OCI-LY7 (cell line): ENCODE data around the gene MARS1. TPM values are rescaled to one million over a fixed set of nuclear protein-coding genes. Genes with fewer than 3 reads are reported as not detected.
A peak's percentile ranks its signal among the peaks of the same experiment; 100 is the strongest.

Source experiments
- BruUV-seq: library from RNA; stranded (reverse); fragments of 400-500 nt; replicated peaks from 2 replicates; lab custom pipeline; 2021; lab: Mats Ljungman, UMichigan
- CTCF ChIA-PET: fragments of 300-600 bp; sonication (Branson Sonifier 250); formaldehyde crosslinking; loops from one replicate; lab custom pipeline; 2022; ENCODE audit warnings: antibody characterized with exemption; ENCODE audit not compliant: unreplicated experiment; lab: Charles Lee
- POLR2A ChIA-PET: fragments of 300-600 bp; sonication (Branson Sonifier 250); formaldehyde crosslinking; loops from one replicate; lab custom pipeline; 2022; ENCODE audit warnings: antibody characterized with exemption; lab: Charles Lee
- DNase-seq: peaks from one replicate; pipeline ENCODE4 v3.0.0-alpha.2; 2015; ENCODE audit warnings: low spot score
- H2AFZ ChIP-seq: fragments of 200-600 bp; sonication (generic), shearing (Covaris generic); 2 replicates; pipeline ENCODE4 v1.6.1; 2014; ENCODE audit warnings: mild to moderate bottlenecking, antibody characterized with exemption, low read length, moderate library complexity
- H3K27ac ChIP-seq: fragments of 200-600 bp; sonication (generic); 2 replicates; pipeline ENCODE4 v1.5.1; 2014; ENCODE audit warnings: mixed run types, low read depth, mild to moderate bottlenecking, moderate library complexity, low read length, inconsistent platforms; ENCODE audit not compliant: poor library complexity, severe bottlenecking
- H3K36me3 ChIP-seq: fragments of 200-600 bp; sonication (generic); 2 replicates; pipeline ENCODE4 v1.6.1; 2014; ENCODE audit warnings: mild to moderate bottlenecking, antibody characterized with exemption, low read length, moderate library complexity, mixed read lengths; ENCODE audit not compliant: insufficient read depth
- H3K4me1 ChIP-seq: fragments of 200-600 bp; sonication (generic); 2 replicates; pipeline ENCODE4 v1.5.1; 2014; ENCODE audit warnings: mild to moderate bottlenecking, low read length; ENCODE audit not compliant: insufficient read depth, poor library complexity, severe bottlenecking
- H3K4me2 ChIP-seq: fragments of 200-600 bp; sonication (generic); 2 replicates; pipeline ENCODE4 v1.6.1; 2014; ENCODE audit warnings: mild to moderate bottlenecking, low read length
- H3K4me3 ChIP-seq: fragments of 200-600 bp; sonication (generic); 2 replicates; pipeline ENCODE4 v1.5.1; 2014; ENCODE audit warnings: mild to moderate bottlenecking, low read depth, low read length; ENCODE audit not compliant: poor library complexity, severe bottlenecking
- H3K79me2 ChIP-seq: fragments of 200-600 bp; sonication (generic); 2 replicates; pipeline ENCODE4 v1.6.1; 2016; ENCODE audit warnings: low read depth, mild to moderate bottlenecking, low read length, moderate library complexity, mixed read lengths; ENCODE audit not compliant: insufficient read depth
- H3K9me2 ChIP-seq: fragments of 200-600 bp; sonication (generic); 2 replicates; pipeline ENCODE4 v1.6.1; 2016; ENCODE audit warnings: mild to moderate bottlenecking, low read length, mixed read lengths; ENCODE audit not compliant: insufficient read depth
- H3K9me3 ChIP-seq: fragments of 200-600 bp; sonication (generic); 2 replicates; pipeline ENCODE4 v1.6.1; 2014; ENCODE audit warnings: mild to moderate bottlenecking, mixed run types, low read length, mixed read lengths
- H4K20me1 ChIP-seq: fragments of 200-600 bp; sonication (generic); 2 replicates; pipeline ENCODE4 v1.6.1; 2014; ENCODE audit warnings: mild to moderate bottlenecking, antibody characterized with exemption, low read length, moderate library complexity, mixed read lengths; ENCODE audit not compliant: insufficient read depth
- EZH2phosphoT487 ChIP-seq: fragments of 200-600 bp; sonication (generic); IDR thresholded peaks from 2 replicates; pipeline ENCODE4 v1.6.1; 2018; ENCODE audit warnings: low read depth, borderline replicate concordance, mild to moderate bottlenecking, mixed run types, antibody characterized with exemption, low read length, moderate library complexity, mixed read lengths
- intact Hi-C: fragments of 100-400 bp; cut with micrococcal nuclease; formaldehyde crosslinking; loops from one replicate; pipeline ENCODE4 v1.10.0; 2022; ENCODE audit not compliant: unreplicated experiment
- total RNA-seq, 2 experiments: library from RNA; depleted of rRNA in 1 of 2; stranded (reverse); fragments of >200 nt in 1 of 2; shearing (Covaris generic) in 1 of 2; gene quantifications; 2 replicates each; pipeline ENCODE4 v1.2.3, GENCODE V29; 2014 to 2022
- TF ChIP-seq, protein P1 (sequence below): fragments of 200-600 bp; sonication (generic); conservative IDR thresholded peaks from 2 replicates; pipeline ENCODE4 v1.5.1; 2014; ENCODE audit warnings: mild to moderate bottlenecking, antibody characterized with exemption, low read length, moderate library complexity, mixed read lengths

MARS1 gene
- total RNA-seq, 2 experiments from 2014 or later, result 272 to 465 TPM

DNA sequence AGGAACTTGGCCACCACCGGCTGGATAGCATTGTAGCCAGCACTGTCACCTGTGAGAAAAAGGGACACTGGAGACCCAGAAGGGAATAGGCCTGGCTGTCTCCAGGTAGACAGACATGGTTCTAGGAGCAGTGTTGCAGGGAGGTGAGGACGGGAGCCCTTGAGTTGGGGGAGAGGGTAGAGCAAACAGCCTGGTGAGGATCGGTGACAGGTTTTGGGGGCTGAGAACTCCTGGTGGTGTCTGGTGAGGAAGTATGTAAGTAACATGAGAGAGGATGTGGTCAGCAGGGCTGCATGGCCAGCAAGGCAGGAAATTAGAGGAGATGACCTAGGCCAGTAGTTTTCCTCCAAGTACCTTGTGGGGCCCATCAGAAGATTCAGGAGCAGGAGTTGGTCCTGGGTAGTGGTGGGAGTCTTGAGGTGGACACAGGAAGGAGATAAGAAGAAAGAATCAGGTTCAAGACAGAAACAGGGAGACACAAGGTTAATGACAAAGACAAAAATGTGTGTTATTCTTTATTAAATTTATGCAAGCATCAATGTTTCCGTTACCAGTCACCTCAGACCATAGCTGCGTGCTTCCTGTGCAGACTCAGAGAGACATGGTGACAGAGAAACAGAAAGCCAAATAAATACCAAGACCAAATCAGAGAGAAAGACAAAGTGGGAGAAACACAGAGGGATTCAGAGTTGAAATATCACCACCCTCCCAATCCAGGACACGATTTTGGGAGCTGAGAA, 8.3 kb upstream of the MARS1 start, which contains the start of gene ARHGAP9:
Gene ARHGAP9 (minus strand): TSS at position 491 of the 740 bp plus-strand sequence. CDS start 460 bp downstream, at position 31.
- Histone ChIP-seq H3K4me2 (peak within 1 kb of the TSS; percentile 97), H3K9me3 (no peaks in the 10 kb centered on the region), H3K9me2 (no peaks in the 10 kb centered on the region), H3K79me2 (peaks cover 12% of the 10 kb centered on the region; the same call in 1 of the 2 replicates), H3K4me1 (peaks cover 68% of the 10 kb centered on the region), H3K27ac (peak within 1 kb of the TSS; percentile 91), H2AFZ (peak within 1 kb of the TSS; percentile 10; the same call in 1 of the 2 replicates), H4K20me1 (no peaks in the 10 kb centered on the region), H3K4me3 (peak within 1 kb of the TSS; percentile 76), H3K36me3 (peaks cover 11% of the 10 kb centered on the region; the same call in 1 of the 2 replicates)
- intact Hi-C loops, result loop anchor here (1.0 to 5.0 kb wide), 2 partner anchors 20 to 263 kb away; partner anchors contain the start of gene GLI1
- CTCF ChIA-PET, result interaction anchor here (1.7 kb wide), 1 partner anchor 21 kb away, joined by 6 read pairs; no protein-coding TSS in a partner anchor
- POLR2A ChIA-PET, result interaction anchor here (0.8 to 1.7 kb wide), 7 partner anchors 8 to 41 kb away, joined by 3 to 10 read pairs (median 4); partner anchors contain the start of genes DDIT3, GLI1 and INHBE
- TSS peak; percentile 73 for BruUV-seq
- DNase-seq, result peak; percentile 79
- no peak for TF ChIP-seq EZH2phosphoT487
- TF ChIP-seq, protein P1, sequence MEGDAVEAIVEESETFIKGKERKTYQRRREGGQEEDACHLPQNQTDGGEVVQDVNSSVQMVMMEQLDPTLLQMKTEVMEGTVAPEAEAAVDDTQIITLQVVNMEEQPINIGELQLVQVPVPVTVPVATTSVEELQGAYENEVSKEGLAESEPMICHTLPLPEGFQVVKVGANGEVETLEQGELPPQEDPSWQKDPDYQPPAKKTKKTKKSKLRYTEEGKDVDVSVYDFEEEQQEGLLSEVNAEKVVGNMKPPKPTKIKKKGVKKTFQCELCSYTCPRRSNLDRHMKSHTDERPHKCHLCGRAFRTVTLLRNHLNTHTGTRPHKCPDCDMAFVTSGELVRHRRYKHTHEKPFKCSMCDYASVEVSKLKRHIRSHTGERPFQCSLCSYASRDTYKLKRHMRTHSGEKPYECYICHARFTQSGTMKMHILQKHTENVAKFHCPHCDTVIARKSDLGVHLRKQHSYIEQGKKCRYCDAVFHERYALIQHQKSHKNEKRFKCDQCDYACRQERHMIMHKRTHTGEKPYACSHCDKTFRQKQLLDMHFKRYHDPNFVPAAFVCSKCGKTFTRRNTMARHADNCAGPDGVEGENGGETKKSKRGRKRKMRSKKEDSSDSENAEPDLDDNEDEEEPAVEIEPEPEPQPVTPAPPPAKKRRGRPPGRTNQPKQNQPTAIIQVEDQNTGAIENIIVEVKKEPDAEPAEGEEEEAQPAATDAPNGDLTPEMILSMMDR, result no peak

DNA sequence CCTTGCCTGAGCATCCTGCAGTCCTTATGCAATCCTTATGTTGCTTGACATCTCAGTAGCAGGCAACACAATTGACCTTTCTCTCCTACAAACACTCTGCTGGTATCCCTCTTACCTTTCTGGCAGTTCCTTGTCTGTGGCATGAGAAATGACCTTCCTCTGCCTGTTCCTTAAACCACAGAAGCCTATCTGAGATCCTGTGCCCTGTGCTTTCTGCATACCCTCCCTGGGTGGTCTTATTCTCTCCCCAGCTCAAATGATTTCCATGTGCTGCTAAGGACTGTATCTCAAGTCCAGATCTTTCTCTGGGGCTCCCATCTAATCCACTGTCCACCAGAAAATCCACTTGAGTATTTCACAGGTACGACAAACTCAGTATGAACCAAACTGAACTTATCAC, 6.2 kb upstream of the MARS1 start:
- H3K36me3 ChIP-seq, result no peaks in the 10 kb centered on the region
- H3K4me1 ChIP-seq, result peaks cover 56% of the 10 kb centered on the region
- no peaks in the 10 kb centered on the region for H3K9me3 ChIP-seq
- no TSS peak for BruUV-seq
- peaks cover 7% of the 10 kb centered on the region; the same call in 1 of the 2 replicates for H3K79me2 ChIP-seq
- H3K4me2 ChIP-seq, result no peak overlapping the region
- no peaks in the 10 kb centered on the region for H3K9me2 ChIP-seq
- ChIA-PET CTCF (no interaction called here), POLR2A (no interaction called here)
- DNase-seq, result no peak
- TF ChIP-seq, protein P1, result no peak
- H3K27ac ChIP-seq, result peak overlapping the region; percentile 10
- intact Hi-C loops, result no loop called here
- no peak overlapping the region for H3K4me3 ChIP-seq
- no peak overlapping the region for H2AFZ ChIP-seq
- H4K20me1 ChIP-seq, result no peaks in the 10 kb centered on the region

DNA sequence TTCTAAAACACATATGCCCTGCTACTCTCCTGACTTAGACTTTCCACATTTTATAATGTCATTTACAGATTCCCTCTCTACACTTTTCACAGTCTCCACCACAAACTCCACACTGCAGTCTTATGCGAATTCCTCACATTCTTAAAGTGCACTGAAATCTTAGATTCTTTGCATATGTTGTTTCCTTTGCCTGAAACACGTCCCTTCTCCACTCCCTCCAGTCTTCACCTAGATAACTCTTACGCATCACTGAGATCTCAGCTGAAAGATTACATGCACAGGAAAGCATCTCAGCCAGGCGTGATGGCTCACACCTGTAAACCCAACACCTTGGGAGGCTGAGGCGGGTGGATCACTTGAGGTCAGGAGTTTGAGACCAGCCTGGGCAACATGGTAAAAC, 4.4 kb upstream of the MARS1 start:
- Histone ChIP-seq H3K79me2 (peaks cover 6% of the 10 kb centered on the region), H3K4me3 (no peak overlapping the region), H3K9me2 (no peaks in the 10 kb centered on the region), H3K9me3 (no peaks in the 10 kb centered on the region), H2AFZ (0 out of 2 replicates have a peak overlapping the region, but pooled peaks have one; percentile 21), H3K4me1 (peaks cover 48% of the 10 kb centered on the region), H3K27ac (peak overlapping the region; percentile 42), H4K20me1 (no peaks in the 10 kb centered on the region), H3K4me2 (peak overlapping the region; percentile 42), H3K36me3 (peaks cover 6% of the 10 kb centered on the region; the same call in 1 of the 2 replicates)
- no peak for TF ChIP-seq EZH2phosphoT487
- TF ChIP-seq, protein P1, result no peak
- no TSS peak for BruUV-seq
- intact Hi-C loops, result no loop called here
- DNase-seq, result peak; percentile 49
- CTCF ChIA-PET, result no interaction called here
- POLR2A ChIA-PET, result no interaction called here
